ENCODE results near the gene TMEM170A.

- TF ChIP-seq TAF1 (IDR thresholded peaks at IDR 0.05; ENCODE audit: low read depth) (no peak), USF1 (IDR thresholded peaks at IDR 0.05) (no peak), EGR1 (IDR thresholded peaks at IDR 0.05) (no peak), ZBTB7A (IDR thresholded peaks at IDR 0.05; ENCODE audit: low read depth) (no peak), CREB1 (IDR thresholded peaks at IDR 0.05; ENCODE audit: low read depth) (no peak), REST (IDR thresholded peaks at IDR 0.05; ENCODE audit: low read depth) (no peak), TCF12 (IDR thresholded peaks at IDR 0.05; ENCODE audit: low read depth) (no peak), MAX (IDR thresholded peaks at IDR 0.05) (no peak), FOXM1 (IDR thresholded peaks at IDR 0.05; ENCODE audit: borderline replicate concordance, low read depth) (no peak), CEBPB (IDR thresholded peaks at IDR 0.05) (no peak), RAD21 (IDR thresholded peaks at IDR 0.05; ENCODE audit: low read depth) (no peak), TEAD4 (IDR thresholded peaks at IDR 0.05) (no peak), EP300 (IDR thresholded peaks at IDR 0.05; ENCODE audit: borderline replicate concordance) (no peak)
Measured at GRCh38 chr16:75457485-75458021, 6.9 kb downstream of the TMEM170A start.
